HG03066 (cell line): Measurements from ENCODE around the gene ITIH5.

Experiments used
- ATAC-seq: cut with Tn5 transposase; IDR thresholded peaks from one replicate; pipeline ENCODE4 v1.9.1; 2021; ENCODE audit warnings: low read depth; ENCODE audit not compliant: unreplicated experiment

The ITIH5 gene

GRCh38 chr10:7558036-7558435 lies 108.7 kb downstream of the ITIH5 start:
- ATAC-seq: no peak

GRCh38 chr10:7553531-7553930 lies 113.2 kb downstream of the ITIH5 start:
- no peak for ATAC-seq

- no peak for ATAC-seq
Measured at GRCh38 chr10:7551950-7552716, 114.6 kb downstream of the ITIH5 start.

- ATAC-seq: no peak
Measured at GRCh38 chr10:7551289-7551688, 115.5 kb downstream of the ITIH5 start.

GRCh38 chr10:7550013-7550412 lies 116.8 kb downstream of the ITIH5 start:
- no peak for ATAC-seq

DNA sequence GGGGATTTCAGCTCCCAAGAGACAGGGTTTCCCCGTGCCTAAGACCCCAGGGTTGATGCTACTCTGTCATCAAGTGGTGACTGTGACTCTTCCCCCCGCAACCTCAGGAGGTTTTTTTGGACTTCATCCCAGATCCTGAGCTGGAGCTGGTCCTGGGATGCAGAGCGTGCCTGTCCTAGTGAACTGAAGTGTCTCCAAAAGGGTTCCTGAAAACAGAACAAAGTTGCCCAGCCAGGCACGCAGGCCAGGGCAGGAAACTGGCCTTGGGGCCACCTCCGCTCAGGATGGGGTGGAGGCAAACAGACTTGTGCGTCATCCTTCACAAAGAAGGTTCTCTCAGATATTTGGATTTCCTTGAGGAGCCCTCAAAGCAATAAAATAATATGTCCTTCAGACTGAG lies 118.9 kb downstream of the ITIH5 start:
- ATAC-seq: no peak

GRCh38 chr10:7547206-7547605 lies 119.6 kb downstream of the ITIH5 start:
- ATAC-seq: no peak

DNA sequence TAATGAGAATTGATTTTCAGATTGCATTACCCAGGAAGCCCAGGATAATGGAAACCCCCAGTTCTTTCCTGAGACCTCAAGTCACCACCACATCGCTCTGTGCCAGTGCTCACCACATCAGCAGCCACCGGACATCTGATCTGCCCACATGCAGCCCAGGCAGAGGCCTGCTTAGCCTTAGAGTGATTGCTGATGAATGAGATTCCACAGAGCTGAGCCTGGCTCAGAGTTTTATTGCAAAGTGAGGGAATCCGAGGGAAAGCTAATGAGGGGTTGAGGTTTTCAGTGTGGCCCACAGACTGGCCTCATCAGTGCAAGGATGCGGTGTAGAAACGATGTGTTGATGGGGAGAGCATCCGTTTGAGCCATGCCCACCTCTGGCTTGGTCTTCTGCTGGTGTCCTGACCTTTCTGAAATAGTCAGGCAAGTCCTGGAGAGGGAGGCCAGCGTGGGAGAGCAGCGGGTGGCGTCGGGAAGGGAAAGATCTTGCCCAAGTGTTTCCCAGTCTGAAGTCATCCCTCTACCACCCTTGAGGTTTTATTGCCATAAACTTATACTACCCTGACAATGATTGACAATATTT lies 120.3 kb downstream of the ITIH5 start:
- ATAC-seq: no peak

DNA sequence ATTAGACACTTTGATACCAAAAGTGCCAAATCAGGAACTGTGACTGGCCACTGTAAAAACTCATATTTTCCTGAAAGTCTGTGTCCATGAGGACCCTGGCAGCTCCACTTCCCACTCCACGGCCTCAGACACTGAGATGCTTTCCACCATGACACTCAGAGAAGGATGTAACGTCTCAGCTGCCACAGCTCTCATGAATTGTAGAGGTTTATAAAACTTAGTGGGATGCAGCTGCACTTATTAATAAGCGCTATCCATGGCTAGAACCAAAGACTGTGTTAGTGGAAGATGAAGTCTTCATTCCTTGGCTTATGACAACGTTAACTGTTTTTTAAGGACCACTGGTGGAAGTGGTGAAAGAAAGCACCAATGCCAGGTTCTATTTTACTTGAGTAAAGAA lies 121.0 kb downstream of the ITIH5 start:
- no peak for ATAC-seq

- no peak for ATAC-seq
Measured at GRCh38 chr10:7545261-7545660, 121.5 kb downstream of the ITIH5 start.

GRCh38 chr10:7544203-7544602 lies 122.6 kb downstream of the ITIH5 start:
- ATAC-seq: no peak

DNA sequence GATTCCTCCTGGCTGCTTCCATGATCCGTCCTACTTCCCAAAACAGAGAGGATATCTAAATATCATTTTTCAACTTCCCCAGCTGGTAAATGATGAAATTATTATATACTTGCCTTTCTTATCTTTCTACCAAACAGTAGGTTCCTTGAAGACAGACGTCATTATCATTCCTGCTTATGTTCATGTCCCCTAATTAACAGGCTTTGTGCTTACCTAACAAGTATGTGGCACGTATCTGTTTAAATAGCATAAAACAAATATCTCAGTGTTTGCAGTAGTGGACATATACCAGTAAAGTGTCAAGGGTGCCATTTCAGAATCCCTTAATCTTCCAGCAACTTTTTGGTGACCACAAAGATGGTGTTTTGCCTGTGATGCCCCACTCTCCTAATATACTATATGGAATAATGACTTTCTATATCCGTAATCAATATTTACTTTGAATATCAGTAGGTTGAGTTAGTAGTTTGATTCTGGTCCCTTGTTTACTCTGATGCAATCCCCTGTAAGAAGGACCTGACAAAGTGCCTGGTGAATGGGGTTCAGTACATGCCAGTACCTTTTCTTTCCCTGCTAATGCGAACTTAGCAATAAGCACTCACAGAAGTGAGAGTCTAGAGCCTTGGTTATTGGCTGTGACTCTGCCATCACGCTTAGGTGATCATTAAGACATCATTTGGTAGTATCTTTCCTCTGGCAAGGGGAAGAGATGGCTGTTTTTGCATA lies 124.4 kb downstream of the ITIH5 start:
- no peak for ATAC-seq

DNA sequence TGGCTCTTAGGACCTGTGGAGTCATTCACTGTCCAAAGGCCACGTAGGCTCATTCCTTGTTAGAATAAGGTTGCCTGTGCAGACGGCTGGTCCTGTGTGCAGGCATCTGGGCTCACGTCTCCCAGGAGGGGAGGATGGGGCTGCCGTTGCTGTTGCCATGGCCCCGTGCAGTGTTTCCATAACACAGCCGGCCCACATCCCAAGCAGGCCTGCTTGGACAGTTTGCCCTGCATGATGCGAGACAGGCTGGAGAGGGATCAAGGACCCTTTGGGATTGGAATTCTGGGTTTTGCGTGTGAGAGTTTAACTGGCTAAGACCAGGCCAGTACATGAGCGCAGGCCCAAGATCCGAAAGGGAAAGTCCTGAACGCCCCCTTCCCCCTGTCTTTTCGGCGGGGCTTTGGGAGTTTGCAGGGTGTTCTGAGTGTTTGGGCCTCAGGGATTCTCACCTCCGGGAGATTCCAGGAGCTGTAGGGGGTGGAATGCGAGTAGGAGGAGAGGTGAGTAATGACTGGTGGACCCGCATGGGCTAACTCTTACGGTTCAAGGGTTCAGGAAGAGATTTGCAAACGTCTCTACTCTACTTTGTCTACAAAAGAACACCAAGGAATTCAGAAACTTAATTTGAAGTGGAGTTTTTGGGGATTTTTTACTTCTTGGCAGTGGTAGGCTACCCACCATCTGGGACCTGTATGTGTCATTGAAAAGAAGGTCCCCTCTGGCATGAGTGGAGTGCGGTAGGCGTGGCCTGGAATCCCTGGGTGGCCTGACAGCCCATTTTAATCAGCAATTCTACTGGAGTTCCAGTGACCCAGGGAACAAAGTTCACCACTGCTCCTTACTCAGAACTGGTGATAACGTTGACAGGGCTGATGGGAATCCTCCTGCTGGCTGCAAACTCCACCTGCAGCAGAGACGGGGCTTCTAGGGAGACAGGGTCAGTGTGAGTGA lies 125.4 kb downstream of the ITIH5 start:
- ATAC-seq: no peak

DNA sequence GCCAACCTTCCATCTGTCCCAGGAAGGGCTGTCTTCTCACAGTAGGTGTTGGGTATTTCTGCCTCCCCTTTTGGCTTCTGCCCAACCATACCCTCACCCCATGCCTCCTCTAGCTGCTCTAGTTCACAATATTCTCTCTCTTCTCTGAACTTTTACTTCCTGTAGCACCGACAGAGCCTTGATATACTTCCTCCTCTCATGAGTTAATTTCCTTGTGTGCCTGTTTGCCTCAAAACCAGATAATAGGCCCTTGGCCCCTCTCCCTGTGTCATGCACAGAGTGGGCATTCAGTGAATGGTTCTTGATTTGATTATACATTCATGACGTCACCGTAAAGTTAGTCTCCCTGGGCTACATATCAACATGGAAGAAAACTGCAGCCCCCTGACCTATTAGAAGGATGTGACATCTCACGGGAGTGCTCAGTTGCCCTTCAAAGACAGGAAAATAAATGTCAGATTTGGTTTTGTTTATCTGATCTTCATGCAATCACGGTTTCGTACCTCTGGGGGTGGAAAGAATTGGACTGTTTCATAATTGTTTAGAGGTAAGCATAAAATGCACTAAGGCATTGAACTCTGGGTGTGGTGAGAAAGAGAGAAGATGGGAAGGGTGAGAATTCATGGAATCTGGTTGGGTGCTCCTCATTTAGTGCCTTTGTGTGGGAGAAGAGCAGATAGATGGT lies 127.7 kb downstream of the ITIH5 start:
- no peak for ATAC-seq

DNA sequence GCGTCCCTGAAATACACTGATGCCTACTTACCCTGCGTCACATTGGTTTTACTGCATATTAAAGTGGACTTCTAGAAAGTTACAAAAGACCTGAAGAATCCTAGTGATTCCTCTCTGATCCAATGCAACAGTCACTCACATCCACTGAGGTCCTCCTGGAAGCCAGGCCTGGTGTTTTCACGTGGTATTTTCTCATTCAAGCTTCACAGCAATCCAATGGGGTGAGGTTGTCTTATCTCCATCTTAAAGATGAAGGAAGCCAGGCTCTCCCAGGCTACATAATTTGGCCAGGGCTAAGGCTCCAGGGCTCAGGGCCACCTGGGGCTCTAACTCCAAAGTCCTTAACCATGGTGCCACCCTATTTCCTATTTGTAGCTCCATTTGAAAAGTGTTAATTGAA lies 129.6 kb downstream of the ITIH5 start:
- no peak for ATAC-seq

GRCh38 chr10:7534480-7534852 lies 132.3 kb downstream of the ITIH5 start:
- ATAC-seq: peak; percentile 90

DNA sequence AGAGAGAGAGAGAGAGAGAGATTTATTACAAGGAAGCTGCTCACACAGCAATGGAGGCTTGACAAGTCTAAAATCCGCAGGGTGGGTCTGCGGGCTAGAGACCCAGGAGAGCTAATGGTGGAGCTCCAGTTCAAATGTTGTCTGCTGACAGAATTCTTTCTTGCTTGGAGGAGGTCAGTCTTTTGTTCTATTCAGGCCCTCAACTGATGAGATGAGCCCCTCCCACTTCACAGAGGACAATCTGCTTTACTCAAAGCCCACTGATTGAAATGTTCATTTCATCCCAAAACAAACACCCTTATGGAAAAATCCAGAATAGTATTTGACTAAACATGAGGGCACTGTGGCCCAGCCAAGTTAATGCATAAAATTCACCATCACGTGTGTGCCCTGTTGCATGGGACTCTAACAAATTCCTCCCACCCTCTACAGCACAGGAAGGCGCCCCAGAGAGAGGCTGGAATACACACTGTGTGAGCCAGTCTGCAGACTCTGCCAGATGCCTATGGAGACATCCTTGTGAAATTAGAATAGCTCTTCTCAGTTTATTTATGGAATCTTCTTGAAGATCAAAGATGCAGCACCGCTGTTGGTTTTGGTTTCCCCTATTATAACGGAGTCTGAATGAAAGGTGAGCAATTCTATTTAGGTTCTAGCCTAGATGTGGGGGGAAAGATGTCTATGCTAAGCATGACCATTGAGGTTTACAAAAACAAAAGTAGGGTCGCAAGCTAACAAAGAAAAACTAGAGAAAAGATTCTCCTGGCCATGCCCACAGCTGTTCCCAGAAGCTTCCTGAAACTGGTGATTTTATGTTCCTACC lies 132.9 kb downstream of the ITIH5 start:
- peak; percentile 30 for ATAC-seq

- ATAC-seq: no peak
Measured at GRCh38 chr10:7532723-7533498, 133.9 kb downstream of the ITIH5 start.

DNA sequence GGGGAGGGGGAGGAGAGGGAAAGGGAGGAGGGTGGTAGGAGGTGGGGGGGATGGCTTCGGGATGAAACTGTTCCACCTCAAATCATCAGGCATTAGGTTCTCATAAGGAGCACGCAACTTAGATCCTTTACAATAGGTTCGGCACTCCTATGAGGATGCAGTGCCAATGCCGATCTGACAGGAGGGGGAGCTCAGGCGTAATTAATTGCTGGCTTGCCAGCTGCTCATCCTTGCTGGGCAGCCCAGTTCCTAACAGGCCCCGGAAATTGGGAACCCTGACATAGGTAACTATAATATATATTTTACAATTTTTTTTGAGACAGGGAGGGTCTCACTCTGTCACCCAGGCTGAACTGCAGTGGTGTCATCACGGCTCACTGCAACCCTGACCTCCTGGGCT lies 137.1 kb downstream of the ITIH5 start:
- ATAC-seq: no peak
